Stomach (tissue), 4 donors: ENCODE measurements around the gene CUX1.

Experiments used
- CTCF ChIP-seq, 7 experiments: fragments of 450-650 bp in 4 of 7; fragments of 200-600 bp in 3 of 7; sonication (generic) in 3 of 7; IDR thresholded peaks; one replicate each; pipeline ENCODE4 v1.5.1; 2016 to 2019; ENCODE audit warnings: antibody characterized with exemption in 7 of 7, control low read depth in 2 of 7, mild to moderate bottlenecking in 1 of 7
- POLR2A ChIP-seq, 4 donors: fragments of 450-650 bp; IDR thresholded peaks; one replicate each; pipeline ENCODE4 v1.6.1; 2016; ENCODE audit warnings: antibody characterized with exemption in 4 of 4, control low read depth in 2 of 4, mild to moderate bottlenecking in 1 of 4, moderate library complexity in 1 of 4

GRCh38 chr7:101861218-101861775, 43.9 kb downstream of the CUX1 start:
- TF ChIP-seq CTCF (IDR thresholded peaks at IDR 0.05), result no peak
- no peak for TF ChIP-seq POLR2A (IDR thresholded peaks at IDR 0.05)
